HUES48 (cell line): Measurements from ENCODE around the gene LRBA.
"Not testable (repeated sequence)": the region's sequence is repeated elsewhere in the genome, so short reads cannot be mapped to it uniquely, and the experiment has no call there.

Experiments used
- H3K27ac ChIP-seq: one replicate; pipeline ENCODE4 v1.7.0; 2013; ENCODE audit warnings: low read depth, low read length, inconsistent platforms
- H3K27me3 ChIP-seq: 2 replicates; pipeline ENCODE4 v1.6.1; 2013; ENCODE audit warnings: mild to moderate bottlenecking, low read length; ENCODE audit not compliant: control insufficient read depth, insufficient read depth
- H3K36me3 ChIP-seq: 2 replicates; pipeline ENCODE4 v1.6.1; 2013; ENCODE audit warnings: low read length; ENCODE audit not compliant: control insufficient read depth, insufficient read depth
- H3K4me1 ChIP-seq: 2 replicates; pipeline ENCODE4 v1.6.1; 2013; ENCODE audit warnings: mild to moderate bottlenecking, low read length; ENCODE audit not compliant: control insufficient read depth, insufficient read depth
- H3K4me3 ChIP-seq: 2 replicates; pipeline ENCODE4 v1.5.1; 2013; ENCODE audit warnings: mild to moderate bottlenecking, low read depth, low read length
- H3K9ac ChIP-seq: 2 replicates; pipeline ENCODE4 v1.6.1; 2013; ENCODE audit warnings: mild to moderate bottlenecking, low read depth, low read length, moderate library complexity
- H3K9me3 ChIP-seq: 2 replicates; pipeline ENCODE4 v1.6.1; 2013; ENCODE audit warnings: low read length; ENCODE audit not compliant: control insufficient read depth, insufficient read depth

Gene LRBA

GRCh38 chr4:150973626-150974251 lies 41.3 kb downstream of the LRBA start:
- H3K27me3 ChIP-seq = no peaks in the 10 kb centered on the region
- no peaks in the 10 kb centered on the region for H3K9me3 ChIP-seq
- no peak overlapping the region for H3K9ac ChIP-seq
- no peak overlapping the region for H3K27ac ChIP-seq
- H3K36me3 ChIP-seq = no peaks in the 10 kb centered on the region
- H3K4me3 ChIP-seq = no peak overlapping the region
- H3K4me1 ChIP-seq = 0 out of 2 replicates have a peak, but pooled peaks cover 7% of the 10 kb centered on the region

DNA sequence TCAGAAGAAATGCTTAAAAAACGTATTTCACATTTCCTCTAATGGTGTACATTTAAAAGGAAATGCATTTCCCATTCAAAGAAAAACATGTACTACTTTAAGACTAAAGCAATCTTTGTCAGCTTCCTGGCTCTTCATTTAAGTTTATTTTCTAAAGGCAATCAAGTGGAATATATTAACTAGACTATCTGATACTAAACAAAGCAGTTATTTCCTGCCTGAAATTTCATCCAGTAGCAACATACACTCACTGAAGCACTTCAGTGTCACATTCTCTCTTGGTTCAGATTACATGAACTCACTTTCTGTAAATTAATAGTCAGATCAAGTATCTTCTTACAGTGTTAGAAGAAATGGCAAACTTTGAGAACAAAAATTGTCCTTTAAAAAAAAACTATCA lies 42.5 kb downstream of the LRBA start:
- Histone ChIP-seq H3K4me1 (0 out of 2 replicates have a peak, but pooled peaks cover 7% of the 10 kb centered on the region), H3K27me3 (no peaks in the 10 kb centered on the region), H3K9me3 (no peaks in the 10 kb centered on the region), H3K9ac (no peak overlapping the region), H3K36me3 (no peaks in the 10 kb centered on the region), H3K27ac (no peak overlapping the region), H3K4me3 (no peak overlapping the region)

GRCh38 chr4:150971901-150972300 lies 43.2 kb downstream of the LRBA start:
- no peaks in the 10 kb centered on the region for H3K36me3 ChIP-seq
- no peak overlapping the region for H3K4me3 ChIP-seq
- 0 out of 2 replicates have a peak, but pooled peaks cover 4% of the 10 kb centered on the region for H3K4me1 ChIP-seq
- H3K27ac ChIP-seq = no peak overlapping the region
- H3K27me3 ChIP-seq = no peaks in the 10 kb centered on the region
- no peak overlapping the region for H3K9ac ChIP-seq
- H3K9me3 ChIP-seq = no peaks in the 10 kb centered on the region

GRCh38 chr4:150970685-150971151 lies 44.4 kb downstream of the LRBA start:
- Histone ChIP-seq H3K9me3 (no peaks in the 10 kb centered on the region), H3K9ac (no peak overlapping the region), H3K4me3 (no peak overlapping the region), H3K4me1 (no peaks in the 10 kb centered on the region), H3K27ac (no peak overlapping the region), H3K27me3 (no peaks in the 10 kb centered on the region), H3K36me3 (no peaks in the 10 kb centered on the region)

- Histone ChIP-seq H3K9me3 (0 out of 2 replicates have a peak, but pooled peaks cover 2% of the 10 kb centered on the region), H3K4me1 (no peaks in the 10 kb centered on the region), H3K27me3 (no peaks in the 10 kb centered on the region), H3K27ac (no peak overlapping the region), H3K9ac (no peak overlapping the region), H3K36me3 (no peaks in the 10 kb centered on the region), H3K4me3 (no peak overlapping the region)
These were observed 50.3 kb downstream of the LRBA start for GRCh38 chr4:150964754-150965153.

GRCh38 chr4:150963602-150964345 lies 51.3 kb downstream of the LRBA start:
- H3K27me3 ChIP-seq, H3K9me3 ChIP-seq, H3K4me3 ChIP-seq, H3K36me3 ChIP-seq, H3K4me1 ChIP-seq, H3K27ac ChIP-seq, H3K9ac ChIP-seq: not testable (repeated sequence)

GRCh38 chr4:150962245-150962644 lies 52.8 kb downstream of the LRBA start:
- Histone ChIP-seq H3K4me1 (no peaks in the 10 kb centered on the region), H3K9ac (no peak overlapping the region), H3K27me3 (no peaks in the 10 kb centered on the region), H3K27ac (no peak overlapping the region), H3K36me3 (peaks cover 4% of the 10 kb centered on the region; the same call in 1 of the 2 replicates), H3K9me3 (peaks cover 24% of the 10 kb centered on the region), H3K4me3 (no peak overlapping the region)

- Histone ChIP-seq H3K36me3 (peaks cover 4% of the 10 kb centered on the region; the same call in 1 of the 2 replicates), H3K27ac (no peak overlapping the region), H3K9me3 (peaks cover 30% of the 10 kb centered on the region), H3K9ac (no peak overlapping the region), H3K4me3 (no peak overlapping the region), H3K4me1 (no peaks in the 10 kb centered on the region), H3K27me3 (no peaks in the 10 kb centered on the region)
These were observed 53.5 kb downstream of the LRBA start for GRCh38 chr4:150961566-150961965.

DNA sequence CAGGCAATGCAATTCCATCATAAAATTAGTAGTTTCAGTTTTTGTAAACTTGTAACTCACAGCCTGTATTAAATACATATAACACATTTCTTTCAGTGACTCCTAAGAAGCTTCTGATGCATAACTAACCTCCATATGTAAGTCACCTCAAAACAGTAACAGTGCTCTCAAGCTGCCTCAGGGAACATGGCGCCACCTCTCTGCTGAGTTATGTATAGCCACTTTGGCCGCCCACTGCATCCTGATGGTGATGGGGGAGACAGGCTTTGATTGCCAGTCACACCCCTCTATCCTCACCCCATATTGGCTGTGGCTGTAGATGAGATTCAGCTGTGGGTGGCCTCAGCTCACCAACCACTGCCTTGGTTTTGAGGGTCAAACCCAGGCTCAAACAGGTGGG lies 54.3 kb downstream of the LRBA start:
- Histone ChIP-seq H3K4me3 (no peak overlapping the region), H3K36me3 (peaks cover 4% of the 10 kb centered on the region; the same call in 1 of the 2 replicates), H3K27ac (no peak overlapping the region), H3K4me1 (no peaks in the 10 kb centered on the region), H3K9ac (no peak overlapping the region), H3K9me3 (peaks cover 37% of the 10 kb centered on the region), H3K27me3 (no peaks in the 10 kb centered on the region)

DNA sequence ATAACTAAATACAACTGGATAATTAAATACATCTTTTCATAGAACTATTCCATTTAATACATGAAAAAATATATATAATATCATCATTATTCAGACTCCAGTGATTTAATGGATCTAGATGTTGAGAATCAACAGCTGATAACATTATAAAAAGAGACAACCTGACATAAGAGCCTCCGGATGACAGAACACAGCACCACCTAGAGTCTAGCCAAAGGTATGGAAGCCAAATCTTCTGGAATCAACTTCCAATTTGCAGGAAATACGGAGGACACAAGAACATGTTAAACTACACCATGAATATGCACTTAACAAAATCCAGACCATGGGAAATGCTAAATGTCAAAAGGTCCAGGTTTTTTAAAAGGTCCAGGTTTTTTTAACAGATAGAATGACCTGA lies 55.0 kb downstream of the LRBA start:
- no peak overlapping the region for H3K4me3 ChIP-seq
- no peak overlapping the region for H3K9ac ChIP-seq
- peaks cover 4% of the 10 kb centered on the region; the same call in 1 of the 2 replicates for H3K36me3 ChIP-seq
- no peaks in the 10 kb centered on the region for H3K4me1 ChIP-seq
- no peak overlapping the region for H3K27ac ChIP-seq
- H3K27me3 ChIP-seq = no peaks in the 10 kb centered on the region
- peaks cover 41% of the 10 kb centered on the region for H3K9me3 ChIP-seq

- H3K27ac ChIP-seq, H3K27me3 ChIP-seq, H3K36me3 ChIP-seq, H3K4me1 ChIP-seq, H3K9ac ChIP-seq, H3K4me3 ChIP-seq: not testable (repeated sequence)
- H3K9me3 ChIP-seq = peaks cover 45% of the 10 kb centered on the region
These were observed 57.1 kb downstream of the LRBA start for GRCh38 chr4:150957981-150958380.
